Stimulated activated CD8-positive, alpha-beta memory T cell treated with anti-CD3 and anti-CD28 coated beads, Interleukin-4, amount 100 ng/mL, for 4 hours (primary cell): Measurements from ENCODE around the gene SETBP1.

Experiments used
- DNase-seq, 2 donors: peaks; one replicate each; pipeline ENCODE4 v3.0.0-alpha.2; 2020; ENCODE audit warnings: low read depth in 2 of 2, low spot score in 1 of 2

The SETBP1 gene

GRCh38 chr18:44866103-44866502, 185.4 kb downstream of the SETBP1 start:
- no peak for DNase-seq

DNA sequence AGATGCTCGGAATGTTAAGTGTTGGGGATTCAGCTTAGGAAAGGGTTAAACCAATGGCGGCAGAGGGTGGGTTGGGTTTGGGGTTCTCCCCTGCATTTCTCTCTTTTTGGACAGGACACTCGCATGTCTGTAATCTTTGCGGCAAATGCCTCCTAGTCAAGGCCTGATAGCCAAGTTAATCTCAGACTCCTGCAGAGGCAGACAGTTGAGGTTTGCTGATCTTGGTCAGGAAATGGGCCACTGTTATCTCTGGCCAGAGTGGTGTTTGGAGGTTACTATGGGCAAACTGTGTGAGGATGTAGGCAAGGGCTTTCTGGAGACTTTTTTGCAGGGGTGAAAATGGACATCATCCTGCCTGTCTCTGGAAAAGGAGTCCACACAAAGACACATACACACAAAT, 188.8 kb downstream of the SETBP1 start:
- no peak for DNase-seq

DNA sequence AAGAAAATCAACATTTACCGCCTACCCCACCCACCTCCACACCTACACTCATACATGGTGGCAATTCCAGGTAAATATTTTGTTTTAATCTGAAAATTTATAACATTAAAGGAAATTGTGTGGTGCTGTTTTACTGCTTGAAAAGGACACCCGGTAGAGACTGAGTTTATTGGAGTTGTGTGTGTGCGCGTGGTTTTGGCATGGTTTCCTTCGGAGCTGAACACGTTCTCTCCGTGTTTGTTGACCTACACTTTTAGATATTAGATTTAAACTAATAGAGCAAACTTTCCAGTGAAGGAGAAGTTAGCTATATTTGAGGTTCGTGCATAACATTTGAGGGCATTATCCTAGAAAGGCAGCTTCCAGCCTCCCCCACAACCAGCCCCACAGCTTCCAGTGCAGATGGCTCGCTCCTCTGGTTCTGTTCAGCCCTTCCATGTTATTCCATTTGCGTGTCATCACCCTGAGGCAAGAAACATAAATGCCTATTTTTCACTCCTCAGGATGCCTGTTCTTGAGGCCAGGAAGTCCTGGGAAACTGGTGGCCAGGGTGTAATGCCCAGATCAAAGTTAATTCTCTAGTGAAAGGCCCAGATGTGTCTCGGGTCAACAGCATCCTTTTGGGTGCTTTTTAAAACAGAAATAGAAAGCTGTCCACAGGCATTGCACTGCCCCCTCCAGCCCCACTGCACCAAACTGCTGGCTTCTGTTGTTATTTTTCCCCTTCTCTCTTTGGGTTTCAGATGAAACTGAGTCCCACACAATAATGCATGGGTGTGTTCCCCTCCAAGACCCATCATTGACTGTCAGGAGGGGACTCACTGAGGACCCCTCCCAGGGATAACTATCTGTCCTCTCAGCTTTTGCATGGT, 190.2 kb downstream of the SETBP1 start:
- no peak for DNase-seq

DNA sequence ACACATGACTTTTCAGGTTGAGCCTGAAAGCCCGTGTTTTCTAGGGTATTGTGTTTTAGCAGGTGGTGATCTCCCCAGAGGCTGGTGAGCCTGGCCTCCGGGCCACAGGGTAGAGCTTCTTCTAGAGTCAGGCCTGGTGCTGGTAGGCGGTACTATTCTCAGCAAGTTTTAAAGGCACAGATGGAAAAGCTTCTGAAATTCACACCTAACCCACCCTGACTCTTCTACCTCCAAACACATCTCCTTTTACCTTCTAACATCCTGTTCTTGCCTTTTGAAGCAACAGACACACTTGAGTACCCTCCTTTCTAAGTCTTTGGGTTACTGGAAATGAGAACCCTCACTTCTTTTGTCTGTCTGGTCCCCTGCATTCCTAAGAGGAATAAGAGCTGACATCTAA, 191.1 kb downstream of the SETBP1 start:
- DNase-seq: no peak

DNA sequence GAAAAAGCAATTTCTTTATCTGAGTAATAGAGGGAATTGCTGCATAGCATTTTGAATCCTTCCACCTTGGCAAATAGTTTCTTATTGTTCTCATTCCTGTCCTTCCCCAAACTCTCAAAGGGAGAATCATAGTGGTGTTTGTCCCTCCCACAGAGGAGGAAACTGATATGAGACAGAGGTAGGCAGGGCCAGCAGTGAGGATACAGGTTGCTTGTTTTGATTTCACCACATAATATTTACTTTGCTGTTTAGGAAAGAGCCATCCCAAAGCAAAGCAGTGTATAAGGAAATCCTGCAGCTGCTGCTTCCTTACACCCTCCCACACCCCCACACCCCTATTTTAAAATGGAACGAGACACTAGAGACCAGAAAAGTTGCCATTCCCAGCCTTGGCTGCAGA, 195.3 kb downstream of the SETBP1 start:
- no peak for DNase-seq

DNA sequence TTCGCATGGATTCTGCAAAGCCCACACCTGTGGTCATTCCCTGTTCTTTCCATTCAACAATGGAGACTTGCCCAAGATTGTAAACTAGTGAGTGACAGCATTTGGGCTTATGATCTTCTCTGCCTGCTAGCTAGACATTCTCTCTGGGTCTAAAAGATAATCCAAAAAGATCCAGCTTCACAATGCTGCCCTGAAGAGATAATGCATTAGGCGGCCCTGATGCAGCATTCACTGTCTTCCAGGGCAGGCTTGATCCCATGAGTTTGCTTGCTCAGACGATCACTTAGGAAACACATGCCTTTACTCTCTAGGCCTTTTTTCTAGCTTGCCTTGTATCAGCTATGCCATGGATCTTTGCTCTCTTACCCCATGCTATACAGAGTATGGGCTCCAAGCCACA, 196.1 kb downstream of the SETBP1 start:
- no peak for DNase-seq

DNA sequence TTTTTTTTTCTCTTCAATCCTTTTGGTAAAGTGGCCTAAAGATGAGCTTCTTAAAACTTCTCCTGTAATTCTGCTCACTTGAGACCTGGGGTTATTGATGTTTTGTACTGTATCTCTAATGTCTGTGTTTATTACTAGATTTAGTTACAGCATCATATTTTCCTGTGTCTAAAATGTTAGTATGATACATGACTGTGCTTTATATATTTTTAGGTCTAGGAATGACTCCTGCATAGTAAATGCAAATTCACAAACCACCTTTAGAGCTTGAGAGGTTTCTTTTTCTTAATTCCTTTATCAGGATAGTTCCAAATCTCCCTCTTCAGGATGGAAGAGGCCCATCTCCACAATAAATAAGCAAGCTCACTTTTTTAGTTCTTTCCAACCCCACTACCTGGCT, 197.6 kb downstream of the SETBP1 start:
- no peak for DNase-seq

DNA sequence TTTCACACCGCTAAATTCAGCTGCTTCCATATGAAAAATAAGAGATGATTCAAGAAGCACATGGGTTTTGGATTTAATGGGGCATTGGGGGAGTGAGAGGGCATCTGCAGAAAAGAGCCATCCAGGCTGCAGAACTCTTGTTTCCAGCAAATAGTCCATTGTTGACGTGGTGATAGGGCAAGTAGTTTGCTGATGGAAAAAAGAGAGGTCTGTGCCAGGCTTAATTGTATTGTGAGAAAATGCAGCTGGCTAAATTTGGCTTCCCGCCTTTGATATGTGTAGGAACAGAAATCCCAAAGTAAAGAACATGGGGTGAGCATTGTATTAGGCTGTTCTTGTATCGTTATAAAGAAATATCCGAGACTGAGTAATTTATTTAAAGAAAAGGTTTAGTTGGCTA, 199.5 kb downstream of the SETBP1 start:
- DNase-seq: no peak

- no peak for DNase-seq
These were observed 200.9 kb downstream of the SETBP1 start for GRCh38 chr18:44881461-44882162.

DNA sequence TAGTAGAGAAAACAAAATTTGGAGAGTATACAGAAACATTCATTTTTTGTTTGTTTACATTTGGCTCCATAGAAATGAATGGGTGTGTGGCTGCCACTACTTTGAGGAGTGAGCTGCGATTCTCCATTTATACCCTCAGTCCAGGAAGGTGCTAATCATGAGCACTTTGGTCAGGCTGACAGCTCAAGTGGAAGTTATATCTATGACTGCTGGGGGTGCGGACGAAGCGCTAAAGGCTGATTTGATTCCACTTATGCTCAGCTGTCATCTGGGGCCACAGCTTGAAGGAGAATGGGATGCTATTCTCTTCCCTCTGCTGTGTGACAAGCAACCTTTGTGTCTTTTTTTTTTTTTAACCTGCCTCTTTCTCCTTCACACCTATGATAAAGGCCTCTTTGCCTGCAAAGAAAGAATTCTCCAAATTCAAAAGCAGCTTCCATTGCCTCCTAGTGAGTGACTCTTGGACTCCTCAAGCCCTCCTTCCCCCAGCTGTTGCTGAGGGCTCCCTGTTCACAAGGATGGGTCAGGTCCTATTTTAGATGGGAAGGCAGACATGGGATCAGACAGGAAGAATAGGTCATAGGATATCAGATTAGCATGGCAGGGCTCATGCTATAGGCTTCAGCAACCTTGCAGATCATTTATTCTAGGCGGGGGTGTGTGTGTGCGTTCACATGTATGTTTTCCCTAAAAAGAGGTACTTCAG, 201.6 kb downstream of the SETBP1 start:
- DNase-seq: no peak

- no peak for DNase-seq
These were observed 203.0 kb downstream of the SETBP1 start for GRCh38 chr18:44883671-44884070.

DNA sequence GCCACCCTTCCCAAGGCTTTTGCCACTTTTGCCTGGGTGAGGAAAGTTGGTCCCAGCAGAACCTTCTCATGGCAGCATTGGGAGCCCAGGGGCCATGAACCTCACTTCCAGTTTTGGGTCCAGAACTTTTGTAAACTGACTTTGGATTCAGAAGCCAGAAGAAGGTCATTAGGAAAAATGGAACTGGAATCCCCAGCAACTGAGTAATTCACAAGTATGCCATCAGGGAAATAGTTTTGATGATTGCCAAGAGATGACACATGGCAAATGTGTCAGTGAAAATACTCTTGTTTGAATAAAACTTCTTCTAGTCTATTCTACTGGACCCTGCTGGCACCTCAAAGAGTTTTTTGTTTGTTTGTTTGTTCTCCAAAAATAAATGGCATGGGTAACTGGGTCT, 203.7 kb downstream of the SETBP1 start:
- DNase-seq: no peak

DNA sequence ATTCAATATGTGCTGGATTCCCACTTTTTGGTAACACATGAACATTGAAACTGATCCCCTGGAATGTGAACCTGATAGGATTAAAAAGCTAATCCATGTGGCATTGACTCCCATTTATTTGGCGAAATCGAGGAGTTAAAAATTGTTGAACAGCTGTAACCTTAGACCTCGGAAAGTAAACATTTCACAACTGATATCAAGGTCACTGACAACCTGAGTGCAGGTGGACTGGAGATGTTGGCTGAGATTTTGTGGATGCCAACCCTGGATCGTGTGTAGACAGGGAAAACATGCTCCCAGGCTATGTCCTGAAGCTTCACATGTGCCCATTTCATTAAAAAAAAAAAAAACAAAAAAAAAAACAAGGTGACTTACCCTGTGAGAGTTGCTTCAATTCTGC, 204.8 kb downstream of the SETBP1 start:
- no peak for DNase-seq

DNA sequence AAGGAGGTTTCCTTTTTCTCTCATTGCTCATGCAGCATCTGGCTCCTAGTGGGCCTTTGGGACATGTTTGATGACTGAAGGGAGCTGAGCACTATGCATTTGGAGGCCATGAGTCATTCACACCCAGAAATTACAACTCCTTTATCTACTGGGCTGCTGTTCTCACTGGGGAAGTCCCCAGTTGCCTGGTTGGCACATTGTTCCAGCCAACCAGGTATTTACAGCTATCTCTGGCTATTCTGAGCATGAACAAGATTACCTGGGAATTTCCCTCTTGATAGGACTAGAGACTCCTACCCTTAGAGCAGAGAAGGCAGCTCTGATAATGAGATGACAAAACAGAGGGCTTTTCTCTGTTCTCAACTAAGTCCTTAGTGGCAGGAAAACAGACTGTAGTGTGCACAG, 206.5 kb downstream of the SETBP1 start:
- DNase-seq: peak in 1 of 2 donors; percentile 7

DNA sequence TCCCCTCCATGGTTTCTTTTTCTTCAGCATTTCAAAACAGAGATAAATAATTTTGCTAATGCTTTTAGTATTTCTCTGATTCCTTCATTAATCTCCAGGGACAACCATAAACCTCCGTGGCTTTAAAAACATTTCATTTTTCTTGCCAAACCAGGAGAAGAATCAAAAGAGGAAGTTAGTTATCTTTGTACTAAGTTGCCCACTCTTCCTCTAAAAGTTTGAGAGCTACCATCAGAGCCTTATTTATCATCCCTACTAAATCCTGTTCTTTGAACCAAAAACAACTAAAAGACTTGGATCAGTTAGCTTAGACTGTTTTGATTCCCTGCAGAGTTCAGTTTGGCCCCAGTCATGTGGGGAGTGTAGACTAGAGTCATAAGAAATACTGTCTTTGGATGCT, 208.4 kb downstream of the SETBP1 start:
- DNase-seq: no peak

- no peak for DNase-seq
These were observed 212.5 kb downstream of the SETBP1 start for GRCh38 chr18:44893045-44893706.

DNA sequence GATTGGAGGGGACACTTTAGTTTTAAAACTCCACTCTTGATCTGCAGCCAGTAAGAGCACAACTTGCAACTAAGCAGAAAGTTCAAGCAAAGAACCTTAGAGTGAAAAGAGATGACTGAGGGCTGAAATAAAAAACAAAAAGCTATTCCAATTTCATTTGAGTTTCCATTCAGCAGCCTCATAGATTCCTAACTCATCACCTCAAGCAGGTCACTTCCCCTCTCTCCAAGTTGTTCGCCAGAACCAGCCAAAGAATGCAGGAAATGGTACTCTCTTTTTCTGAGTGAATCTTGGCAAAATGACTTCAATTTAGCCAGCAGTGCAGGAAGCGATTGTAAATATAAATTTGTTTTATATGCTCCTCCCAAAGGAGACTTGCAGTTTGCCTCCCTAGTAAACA, 213.3 kb downstream of the SETBP1 start:
- DNase-seq: no peak

DNA sequence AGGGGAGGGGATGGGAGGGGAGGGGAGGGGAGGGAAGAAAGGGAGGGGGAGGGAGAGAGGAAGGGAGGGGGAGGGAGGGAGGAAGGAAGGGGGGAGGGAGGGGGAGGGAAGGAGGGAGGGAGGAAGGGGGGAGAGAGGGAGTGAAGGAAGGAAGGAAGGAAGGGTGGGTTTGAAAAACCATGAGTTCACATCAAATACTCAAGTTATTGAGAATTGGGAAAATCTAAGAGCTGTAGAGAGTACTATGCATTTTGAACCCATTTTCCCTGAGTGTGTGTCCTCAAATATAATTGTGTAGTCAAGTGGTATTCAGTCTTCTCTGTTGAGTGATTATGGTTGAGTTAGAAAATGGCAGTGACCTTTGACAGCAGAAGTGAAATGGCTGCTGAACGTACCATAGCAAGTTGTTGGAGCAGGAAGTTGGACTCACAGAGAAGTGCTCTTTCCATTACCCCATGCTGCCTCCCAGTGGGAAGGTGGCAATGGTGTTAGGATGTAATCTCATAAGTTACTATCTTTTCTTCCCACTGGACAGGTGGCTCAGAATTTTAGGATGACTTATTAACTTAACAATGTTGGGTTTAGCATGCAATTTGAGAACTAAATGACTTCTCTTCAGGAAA, 214.6 kb downstream of the SETBP1 start:
- DNase-seq: no peak

GRCh38 chr18:44896846-44897245, 216.2 kb downstream of the SETBP1 start:
- DNase-seq: no peak

DNA sequence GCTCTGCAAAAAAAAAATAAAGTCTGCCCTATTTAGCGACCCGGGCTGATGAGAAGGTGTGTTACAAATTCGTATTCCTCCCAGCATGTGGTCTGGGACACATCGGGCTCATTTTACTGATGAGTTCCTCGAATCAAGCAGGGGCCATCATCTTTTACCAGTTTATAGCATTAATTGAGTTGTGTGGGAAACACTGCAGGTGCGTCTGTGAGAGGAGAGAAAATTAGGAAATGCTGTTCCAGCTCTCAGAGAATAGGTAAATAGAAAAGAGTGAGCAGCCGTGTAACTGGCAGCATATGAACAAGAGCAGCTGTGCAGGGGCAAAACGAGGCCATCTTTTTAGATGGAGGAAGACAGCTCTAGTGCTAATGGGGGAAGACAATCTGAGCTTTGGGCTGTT, 216.7 kb downstream of the SETBP1 start:
- no peak for DNase-seq

- no peak for DNase-seq
These were observed 217.1 kb downstream of the SETBP1 start for GRCh38 chr18:44897816-44898215.
